Stimulated activated CD8-positive, alpha-beta memory T cell treated with anti-CD3 and anti-CD28 coated beads, Interleukin-2, amount 100 ng/mL, for 1 hour (primary cell): Measurements from ENCODE around the gene PGBD5.

Source experiments
- DNase-seq, 2 donors: peaks; one replicate each; pipeline ENCODE4 v3.0.0-alpha.2; 2020; ENCODE audit warnings: low read depth in 2 of 2

Gene PGBD5

DNA sequence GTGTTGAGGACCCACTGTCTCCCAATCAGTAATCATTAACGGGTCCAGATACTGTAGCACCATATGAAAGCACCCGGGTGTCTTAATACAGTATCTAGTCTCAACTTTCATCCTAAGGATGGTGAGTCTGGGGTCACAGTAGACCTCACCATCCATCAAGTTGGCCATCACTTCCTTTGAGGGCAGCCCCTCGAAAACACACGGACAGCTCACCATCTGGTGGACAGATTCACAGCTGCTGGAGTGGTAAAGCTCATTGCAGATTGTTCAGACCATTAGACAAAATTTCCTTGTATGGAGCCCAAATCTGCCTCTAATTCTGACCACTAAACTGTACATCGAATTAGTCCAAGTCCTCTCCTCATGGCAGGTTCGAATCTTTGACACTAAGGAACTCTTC lies 123.1 kb downstream of the PGBD5 start:
- DNase-seq: no peak

DNA sequence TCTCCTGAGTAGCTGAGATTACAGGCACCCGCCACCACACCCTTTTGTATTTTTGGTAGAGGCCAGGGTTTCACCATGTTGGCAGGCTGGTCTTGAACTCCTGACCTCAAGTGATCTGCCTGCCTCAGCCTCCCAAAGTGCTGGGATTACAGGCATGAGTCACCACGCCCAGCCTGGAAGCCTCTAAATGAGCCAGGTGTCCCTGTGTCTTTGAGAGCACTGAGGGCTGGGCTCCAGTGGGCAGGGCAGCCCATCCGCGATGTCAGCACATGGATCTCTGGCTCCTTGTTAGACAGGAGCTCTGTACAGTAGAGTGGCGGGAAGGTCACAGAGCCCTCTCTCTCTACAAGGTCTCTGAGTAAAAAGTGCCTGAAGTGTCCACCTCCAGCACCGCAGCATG lies 124.3 kb downstream of the PGBD5 start:
- DNase-seq: no peak

DNA sequence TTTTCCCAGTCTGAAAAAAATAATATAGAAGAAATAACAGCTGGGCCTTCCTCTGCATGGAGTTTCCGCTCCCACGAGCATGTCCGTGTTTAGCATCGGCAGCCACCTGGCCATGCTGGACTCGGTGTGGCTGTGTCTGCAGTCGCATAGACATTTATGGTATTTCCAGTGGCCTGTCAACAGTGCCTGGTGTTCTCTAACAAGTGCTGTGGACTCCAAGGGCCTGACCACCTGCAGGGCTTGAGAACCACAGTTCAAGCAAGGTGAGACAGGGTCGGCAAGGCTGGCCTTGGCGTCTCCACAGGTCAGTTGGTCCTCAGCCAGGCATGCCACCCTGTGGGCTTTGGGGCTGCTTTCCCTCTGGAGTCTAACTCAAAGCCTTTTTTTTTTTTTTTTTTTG lies 124.8 kb downstream of the PGBD5 start:
- no peak for DNase-seq

DNA sequence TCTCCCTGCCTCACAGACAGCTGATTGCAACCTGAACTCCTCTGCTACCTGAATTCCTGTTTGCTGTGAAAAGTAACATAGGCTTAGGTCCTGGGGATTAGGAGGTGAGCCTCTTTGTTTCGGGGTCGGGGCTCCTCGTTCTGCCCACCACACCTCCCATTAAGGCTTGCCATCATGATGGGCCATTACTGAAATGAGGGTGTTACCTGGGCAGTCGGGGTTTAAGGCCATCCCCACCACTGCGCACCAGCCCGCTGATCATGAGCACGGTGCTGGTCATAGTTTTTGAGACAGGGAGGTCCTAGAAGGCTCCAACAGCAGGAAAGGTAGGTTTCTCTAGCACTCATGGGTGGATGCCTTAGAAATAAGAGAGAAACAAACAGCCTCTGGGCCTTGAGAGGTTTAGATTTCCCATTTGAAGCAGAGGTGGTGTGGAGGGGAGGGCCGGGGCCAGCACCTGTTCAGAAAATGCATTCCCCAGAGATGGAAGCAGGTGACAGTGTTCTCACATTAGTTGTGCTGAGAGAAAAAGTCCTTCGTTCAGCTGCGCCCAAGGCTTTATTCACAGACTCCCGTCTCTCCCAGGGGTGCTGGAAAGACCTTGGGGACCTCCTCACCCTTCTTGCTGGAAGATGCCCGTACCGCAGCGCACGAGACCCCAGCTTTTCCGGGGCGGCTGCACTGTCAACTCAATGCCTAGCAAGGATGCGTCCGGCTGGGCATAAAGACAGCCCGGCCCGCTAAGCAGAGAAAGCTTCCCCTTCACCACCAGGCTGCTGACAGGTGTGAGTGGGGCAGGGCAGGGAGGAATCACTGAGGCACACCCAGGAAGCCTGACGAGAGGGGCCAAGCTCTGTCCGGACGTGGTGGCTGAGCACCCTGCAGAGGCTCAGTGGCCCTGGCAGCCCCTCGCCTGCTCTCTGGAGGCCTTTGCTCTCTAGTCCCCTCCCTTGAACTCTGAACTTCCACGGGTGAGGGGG lies 125.5 kb downstream of the PGBD5 start:
- no peak for DNase-seq

DNA sequence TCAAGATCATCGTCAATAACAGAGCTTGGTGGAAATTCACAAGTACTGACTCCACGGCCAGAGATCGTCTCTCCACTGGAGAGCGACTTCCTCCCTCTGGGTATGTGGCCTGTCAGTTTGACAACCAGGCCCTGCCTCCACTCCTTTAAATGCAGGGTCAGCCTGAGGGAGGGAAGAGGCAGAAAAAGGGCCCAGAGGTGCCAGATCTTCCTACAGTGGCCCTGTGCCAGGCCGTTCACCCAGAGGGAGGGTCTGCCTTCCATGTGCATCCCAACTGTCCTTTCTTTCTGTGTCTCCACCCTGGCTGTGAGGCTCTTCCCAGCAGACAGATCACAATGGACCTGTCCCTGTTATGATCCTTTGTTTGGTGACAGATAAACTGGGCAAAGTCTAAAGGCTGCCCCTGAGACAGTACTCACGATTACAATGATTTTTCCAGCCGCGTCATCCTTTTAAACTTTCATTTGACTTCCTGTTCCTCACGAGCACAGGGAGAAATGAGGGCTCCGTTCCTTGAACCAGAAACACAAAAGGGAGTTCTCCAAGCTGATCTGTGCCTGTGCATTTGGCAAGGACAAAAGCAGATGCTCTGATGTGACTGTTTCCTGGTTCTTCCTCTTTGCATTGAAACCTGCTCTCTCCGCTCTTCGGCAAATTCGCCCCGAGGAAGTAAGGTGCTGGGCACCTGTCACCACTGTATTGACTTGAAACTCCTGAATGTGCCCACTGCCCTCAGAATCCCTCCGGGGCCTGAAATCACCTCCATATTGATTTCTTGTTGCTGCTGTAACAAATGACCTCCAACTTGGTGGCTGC lies 126.7 kb downstream of the PGBD5 start:
- DNase-seq: no peak

DNA sequence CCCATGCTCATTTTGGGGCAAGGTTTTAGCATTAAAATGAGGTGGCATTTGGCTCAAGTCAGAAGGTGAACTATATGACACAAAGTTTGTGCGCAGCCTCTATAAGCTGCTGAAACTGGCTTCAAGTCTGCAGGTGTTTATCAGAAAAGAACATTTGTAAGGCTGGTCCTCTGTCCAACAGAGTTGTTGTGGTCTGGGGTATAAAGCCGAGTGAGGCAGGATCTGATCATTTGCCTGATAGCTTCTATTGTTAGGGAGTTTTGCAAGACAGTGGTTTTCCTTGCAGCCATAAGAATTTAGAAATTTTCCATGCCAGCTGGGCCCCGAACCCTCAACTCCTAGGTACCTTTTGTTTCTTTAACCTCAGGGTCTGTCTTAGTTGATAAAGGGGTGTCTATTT lies 130.8 kb downstream of the PGBD5 start:
- no peak for DNase-seq

DNA sequence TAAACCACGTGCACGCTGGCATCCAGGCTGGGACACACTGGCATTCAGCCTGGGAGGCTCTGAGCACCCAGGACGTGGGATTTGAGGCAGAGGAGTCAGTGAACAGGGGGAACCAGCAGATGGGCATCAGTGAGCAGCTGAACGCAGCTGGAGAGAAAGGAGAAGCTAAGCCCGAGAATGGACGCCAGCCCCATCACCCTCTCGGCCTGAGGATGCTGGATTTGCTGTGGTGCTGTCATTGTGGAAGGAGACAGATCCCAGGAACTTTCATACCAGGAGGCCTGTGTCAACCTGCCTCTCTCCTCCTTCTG lies 132.8 kb downstream of the PGBD5 start:
- DNase-seq: no peak

DNA sequence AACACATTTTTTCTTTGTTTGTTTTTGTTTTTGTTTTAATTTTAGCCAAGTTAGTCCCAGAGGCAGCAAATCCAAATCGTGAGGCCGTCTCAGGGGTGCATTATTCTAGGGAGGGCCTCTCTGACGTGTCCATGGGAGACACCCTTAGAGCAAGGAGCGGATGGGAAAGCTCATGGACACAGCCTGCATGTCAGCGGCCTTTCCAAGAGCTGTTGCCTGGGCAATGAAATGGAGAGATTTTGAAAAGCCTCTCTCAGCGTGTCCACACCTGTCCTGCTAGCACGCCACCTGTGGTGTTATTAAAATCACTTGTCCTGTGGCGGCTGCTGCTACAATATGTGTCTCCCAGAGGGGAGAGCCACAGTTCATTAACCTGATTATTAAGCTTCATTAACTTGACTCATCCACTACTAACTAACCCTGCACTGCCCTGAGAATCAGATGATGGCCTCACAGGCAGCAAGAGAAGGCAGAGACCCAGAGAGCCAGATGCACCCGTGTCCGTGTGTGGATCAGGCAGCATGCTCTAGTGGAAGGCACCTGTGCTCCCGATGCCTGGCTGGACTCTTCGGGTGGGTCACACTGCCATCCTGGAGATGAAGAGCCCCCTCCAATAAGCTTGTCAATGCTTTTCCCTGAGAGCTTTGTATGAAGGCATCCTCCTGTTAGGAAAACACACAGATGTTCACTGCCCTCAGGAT lies 133.3 kb downstream of the PGBD5 start:
- DNase-seq: no peak

DNA sequence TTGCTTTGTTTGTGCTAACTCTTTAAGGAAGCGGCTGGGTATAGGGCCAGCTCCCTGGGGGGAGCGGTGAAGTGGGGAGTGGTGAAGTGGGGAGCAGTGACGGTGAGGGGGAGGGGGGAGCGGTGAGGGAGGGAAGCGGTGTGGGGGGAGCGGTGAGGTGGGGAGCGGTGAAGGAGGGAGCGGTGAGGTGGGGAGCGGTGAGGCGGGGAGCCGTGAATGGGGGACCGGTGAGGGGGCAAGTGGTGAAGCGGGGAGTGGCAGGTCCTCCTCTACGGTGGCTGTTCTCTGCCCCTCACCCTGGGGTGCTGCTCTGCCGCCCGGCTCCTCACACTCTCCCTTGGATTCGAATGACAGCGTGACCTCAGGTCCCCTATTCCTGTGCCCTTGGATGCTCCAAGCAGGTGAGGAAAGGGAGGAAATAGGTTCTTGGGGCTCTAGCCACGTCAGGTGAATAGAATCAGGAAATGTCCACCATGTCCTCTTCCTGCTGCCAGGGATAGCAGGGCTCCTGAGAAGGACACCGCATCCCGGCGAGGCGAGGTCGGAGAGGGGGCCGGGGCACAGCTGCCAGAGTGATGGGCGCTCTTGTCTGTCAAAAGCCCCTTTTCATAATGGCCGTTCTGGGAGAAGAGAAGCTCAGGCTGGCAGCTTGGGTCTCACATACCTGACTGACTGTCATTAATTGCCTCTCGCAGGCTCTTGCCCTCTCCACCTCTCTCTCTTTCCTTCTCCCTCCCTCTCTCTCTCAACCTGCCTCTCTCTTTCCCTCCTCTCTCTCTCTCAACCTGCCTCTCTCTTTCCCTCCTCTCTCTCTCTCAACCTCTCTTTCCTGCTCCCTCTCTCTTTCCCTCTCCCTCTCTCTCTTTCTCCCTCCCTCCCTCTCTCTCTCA lies 134.2 kb downstream of the PGBD5 start:
- no peak for DNase-seq

DNA sequence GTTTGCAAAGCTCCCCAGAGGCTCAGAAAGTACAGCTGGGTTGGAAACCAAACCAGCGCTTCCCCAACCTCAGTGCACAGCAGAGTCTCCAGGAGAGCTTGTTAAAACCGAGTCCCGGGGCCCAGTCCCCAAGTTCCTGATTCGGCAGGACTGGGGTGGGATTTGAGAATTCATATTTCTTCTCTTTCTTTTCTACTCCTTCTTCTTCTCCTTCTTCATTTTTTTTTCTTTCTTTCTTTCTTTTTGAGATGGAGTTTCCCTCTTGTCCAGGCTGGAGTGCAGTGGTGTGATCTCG lies 136.8 kb downstream of the PGBD5 start:
- no peak for DNase-seq

DNA sequence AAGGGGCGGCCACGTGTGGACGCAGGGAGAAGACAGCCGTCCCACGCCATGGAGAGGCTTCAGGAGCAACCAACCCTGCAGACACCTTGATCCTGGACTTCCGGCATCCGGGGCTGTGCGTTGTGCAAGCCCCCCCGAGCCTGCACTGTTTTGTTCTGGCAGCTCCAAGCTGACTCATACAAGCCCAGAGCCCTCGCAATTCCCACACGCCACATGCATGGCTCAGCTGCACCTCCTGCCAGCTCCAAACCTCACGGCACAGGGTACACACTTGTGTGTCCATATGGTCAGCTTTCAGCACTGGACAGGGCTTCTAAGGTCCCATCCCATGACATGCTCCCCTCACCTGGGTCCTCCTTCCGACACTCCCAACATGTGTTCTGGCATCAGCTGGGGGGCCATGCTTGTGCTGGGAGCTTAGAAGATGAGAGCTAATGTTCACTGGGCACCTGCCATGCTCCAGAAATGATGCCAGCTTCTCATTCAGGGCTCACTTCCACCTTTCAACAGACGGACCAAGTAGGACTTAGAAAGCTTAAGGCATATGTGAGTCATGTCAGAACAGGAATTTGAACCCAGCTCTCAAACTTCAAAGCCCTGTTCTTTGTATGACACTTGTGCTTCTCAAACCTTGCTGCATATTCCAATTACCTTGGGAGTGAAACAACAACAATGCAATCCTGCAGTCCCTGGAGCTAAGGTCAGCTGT lies 137.3 kb downstream of the PGBD5 start:
- no peak for DNase-seq

DNA sequence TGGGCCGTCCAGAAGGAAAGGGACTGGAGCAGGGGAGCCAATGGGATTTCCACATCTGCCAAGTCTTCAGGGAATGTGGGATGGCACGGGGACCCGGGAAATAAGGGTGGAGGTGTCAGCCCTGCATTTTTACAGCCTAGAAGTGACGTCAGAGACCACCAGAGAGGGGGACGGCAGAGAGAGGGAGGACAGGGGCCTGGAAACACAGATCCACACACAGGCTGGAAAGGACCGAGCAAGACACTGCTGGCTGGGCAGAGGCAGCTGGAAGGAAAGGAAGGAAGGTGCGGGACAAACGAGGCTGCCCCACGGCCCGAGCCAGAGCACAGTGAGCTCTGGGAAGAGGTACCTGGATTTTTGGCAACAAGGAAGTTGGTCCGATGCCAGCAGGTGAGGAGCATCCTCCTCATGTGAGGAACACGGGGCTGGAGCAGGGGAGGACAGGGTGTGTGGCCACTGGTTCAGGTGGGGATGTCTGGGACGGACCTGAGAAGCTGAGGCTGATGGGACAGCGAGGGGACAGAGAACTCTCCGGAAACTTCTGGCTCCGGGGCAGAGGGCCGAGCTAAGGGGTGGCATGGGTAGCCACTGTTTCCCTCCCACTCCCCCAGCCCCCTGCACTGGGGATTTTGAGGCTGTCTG lies 138.3 kb downstream of the PGBD5 start:
- DNase-seq: no peak

DNA sequence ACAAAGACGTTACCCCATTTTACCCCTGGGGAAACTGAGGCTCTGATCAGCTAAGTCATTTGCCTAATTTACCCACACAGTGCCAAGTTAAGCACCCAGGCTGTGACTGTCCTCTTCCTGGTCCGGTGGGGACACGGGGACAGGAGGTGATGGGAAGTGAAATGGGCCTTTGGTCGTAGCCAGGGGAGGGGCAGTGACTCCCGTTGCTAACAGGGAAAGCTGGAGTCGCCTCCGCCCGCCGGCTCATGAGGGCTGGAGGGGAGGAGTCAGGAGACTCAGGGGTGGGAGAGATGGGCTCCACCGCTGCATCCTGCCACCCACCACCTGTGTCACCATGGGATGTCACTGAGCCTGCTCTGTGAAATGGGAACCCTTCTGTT lies 139.3 kb downstream of the PGBD5 start:
- DNase-seq: no peak

DNA sequence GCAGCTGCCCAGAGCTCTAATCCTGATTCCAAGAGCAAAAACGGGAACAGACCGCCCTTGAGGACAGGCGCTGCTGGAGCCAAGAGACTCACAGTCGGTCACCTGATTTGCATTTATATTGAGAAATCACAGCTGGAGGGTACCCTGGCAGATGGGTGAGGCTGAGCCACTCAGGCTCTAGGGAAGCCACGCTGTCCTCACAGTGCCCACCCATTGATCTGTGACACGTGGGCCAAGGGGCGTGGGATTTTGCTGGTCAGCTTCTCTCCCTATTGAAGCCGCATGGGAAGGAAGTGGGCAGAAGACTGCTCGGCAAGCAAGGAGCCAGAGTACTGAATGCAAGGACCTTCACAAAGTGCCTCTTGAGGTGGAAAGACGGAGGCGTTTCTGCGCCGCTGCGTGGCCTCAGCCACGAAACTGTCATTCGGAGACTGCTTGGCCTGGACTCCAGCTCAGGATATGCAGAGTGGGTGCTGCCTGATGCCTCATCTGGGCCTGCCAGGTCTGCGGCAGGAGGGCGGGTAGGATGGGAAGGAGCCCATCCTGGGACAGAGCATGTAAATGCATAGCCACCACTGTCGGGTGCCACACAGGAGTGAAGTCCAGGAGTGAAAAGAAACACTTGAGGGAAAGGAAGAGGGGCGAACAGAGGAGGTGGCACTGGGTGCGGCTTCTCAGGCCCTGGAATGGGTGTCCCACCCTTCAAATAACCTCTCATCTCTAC lies 139.8 kb downstream of the PGBD5 start:
- no peak for DNase-seq

DNA sequence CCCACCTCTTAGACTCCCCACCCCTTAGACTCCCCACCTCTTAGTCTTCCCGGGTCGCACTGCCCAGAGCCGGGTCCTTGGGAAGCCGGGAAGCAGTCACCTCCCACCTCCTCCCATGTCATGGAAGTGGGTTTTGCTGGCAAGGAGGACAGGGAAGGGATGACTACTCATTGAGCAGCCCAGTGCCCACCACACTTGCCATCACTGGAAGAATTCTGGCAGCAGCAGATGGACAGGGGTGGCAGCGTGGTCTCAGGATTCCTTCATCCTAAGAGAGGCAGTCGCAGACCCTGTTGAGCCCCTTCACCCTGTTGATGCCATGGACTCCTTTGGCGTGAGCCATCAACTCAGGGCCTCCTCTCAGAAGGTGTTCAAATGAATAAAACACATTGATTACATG lies 140.8 kb downstream of the PGBD5 start:
- DNase-seq: no peak

DNA sequence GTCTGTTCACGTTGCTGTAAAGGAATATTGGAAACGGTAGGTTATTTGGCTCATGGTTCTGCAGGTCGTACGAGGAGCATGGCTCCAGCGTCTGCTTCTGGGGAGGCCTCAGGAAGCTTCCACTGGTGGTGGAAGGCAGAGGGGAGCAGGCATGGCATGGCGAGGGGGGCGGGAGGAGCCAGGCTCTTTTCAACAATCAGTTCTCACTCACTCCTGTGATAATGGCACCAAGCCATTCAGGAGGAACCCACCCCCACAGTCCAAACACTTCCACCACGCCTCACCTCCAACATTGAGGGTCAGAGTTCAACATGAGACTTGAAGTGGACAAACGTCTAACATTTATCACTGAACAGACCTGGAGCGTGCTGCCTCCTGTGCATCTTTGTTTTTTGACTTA lies 141.2 kb downstream of the PGBD5 start:
- no peak for DNase-seq

DNA sequence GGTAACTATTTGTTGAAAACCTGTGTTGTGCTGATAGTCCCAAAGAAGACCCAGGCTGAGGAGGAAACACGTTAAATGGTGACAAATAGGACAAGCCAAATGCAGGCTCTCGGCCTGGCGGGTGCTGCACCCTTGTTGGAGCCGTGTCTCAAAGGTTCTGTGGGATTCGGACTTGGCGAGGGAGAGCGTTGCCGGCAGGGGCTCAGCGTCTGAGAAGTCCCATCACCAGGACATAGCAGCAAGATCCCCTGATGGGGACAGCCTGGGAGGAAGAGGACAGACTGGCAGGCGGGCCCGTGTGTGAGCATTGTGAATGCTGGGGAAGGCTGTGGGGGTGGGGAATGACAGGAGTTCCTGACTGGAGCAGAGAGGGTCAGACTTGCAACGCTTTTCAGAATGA lies 142.5 kb downstream of the PGBD5 start:
- DNase-seq: no peak

DNA sequence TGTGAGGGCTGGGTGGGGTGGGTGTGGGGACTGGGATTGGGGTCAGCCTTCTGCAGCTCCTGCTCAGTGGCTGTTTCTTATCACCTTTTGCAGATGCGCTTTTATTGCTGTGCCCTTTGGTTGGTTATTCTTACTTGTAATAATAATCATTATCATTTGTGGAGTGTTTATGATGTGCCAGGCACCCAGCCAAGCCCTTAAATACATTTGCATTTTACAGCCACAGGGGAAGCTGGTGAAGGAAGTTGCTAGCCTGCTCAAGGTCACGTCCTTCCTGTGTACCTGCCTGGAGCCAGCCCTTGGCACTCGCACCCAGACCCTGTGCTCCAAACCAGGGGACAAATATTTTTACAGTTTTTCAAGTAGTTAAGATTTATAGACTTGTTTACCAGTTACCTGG lies 144.0 kb downstream of the PGBD5 start:
- no peak for DNase-seq

DNA sequence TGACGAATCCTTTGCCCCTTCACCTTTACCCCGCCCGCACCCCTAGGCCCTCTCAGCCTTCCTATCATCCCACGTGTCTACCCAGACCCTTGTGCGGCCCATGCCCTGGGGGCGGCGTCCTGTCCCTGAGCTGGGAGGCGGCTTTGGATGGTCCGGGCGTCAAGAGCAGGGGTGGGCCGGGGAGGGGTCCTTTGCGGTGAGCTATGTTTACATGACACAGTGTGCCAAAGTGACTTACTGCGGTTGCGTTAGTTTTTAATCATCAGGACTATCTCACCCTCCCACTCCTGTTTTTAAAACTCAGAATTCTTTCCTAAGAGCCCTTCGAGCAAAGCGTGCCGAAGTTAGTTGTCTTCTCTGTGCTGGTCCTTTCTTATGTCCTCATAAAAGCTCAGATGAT lies 144.6 kb downstream of the PGBD5 start:
- DNase-seq: no peak

DNA sequence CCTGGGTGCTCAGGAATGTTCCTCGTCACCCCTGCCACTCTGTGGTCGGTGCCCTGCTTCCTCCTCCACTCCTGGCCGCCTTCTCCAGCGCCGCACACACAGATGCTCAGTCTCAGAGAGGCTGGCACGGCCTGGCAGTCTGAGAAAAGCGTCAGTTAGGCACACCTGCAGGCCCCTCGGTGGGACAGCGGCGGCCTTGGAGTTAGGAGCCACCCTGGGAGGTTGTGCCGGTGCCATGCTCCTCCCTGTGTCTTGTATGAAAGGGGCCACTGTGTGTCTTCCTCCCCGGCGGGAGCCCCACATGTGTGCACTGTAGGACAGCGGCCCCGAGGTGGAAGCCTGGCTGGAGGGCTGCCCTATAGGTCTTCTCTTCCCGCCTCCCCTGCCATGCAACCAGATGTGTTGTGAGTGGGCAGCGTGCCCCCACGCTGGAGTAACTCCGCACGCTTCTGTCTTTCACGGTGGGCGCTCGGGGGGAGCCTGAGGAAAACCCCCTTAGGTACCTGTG lies 145.2 kb downstream of the PGBD5 start:
- DNase-seq: no peak
